22Rv1 (cell line): ENCODE data around the gene PDE6C.

Experiments
- H3K27ac ChIP-seq: fragments of 450-650 bp; 2 replicates; pipeline ENCODE4 v1.5.1; 2017
- CTCF ChIP-seq: fragments of 450-650 bp; IDR thresholded peaks from 2 replicates; pipeline ENCODE4 v1.5.1; 2017; ENCODE audit warnings: mild to moderate bottlenecking
- ZFX ChIP-seq: fragments of 450-650 bp; IDR thresholded peaks from 2 replicates; pipeline ENCODE4 v1.6.1; 2017; ENCODE audit warnings: antibody characterized with exemption, borderline replicate concordance

PDE6C gene

GRCh38 chr10:93573051-93573909 is 39.1 kb upstream of the PDE6C start:
- TF ChIP-seq CTCF (no peak), ZFX (no peak)
- H3K27ac ChIP-seq, result no peak overlapping the region

GRCh38 chr10:93573924-93574323 is 38.4 kb upstream of the PDE6C start:
- H3K27ac ChIP-seq, result no peak overlapping the region
- TF ChIP-seq ZFX (no peak), CTCF (no peak)

- TF ChIP-seq CTCF, result no peak
- TF ChIP-seq ZFX, result no peak
- no peak overlapping the region for H3K27ac ChIP-seq
Observed at GRCh38 chr10:93576888-93577287, 35.4 kb upstream of the PDE6C start.

GRCh38 chr10:93577565-93577964 is 34.8 kb upstream of the PDE6C start:
- H3K27ac ChIP-seq, result no peak overlapping the region

GRCh38 chr10:93579089-93579488 is 33.2 kb upstream of the PDE6C start:
- TF ChIP-seq CTCF, result no peak
- TF ChIP-seq ZFX, result no peak
- no peak overlapping the region for H3K27ac ChIP-seq

More at GRCh38 chr10:93577565-93577964, 34.8 kb upstream of the PDE6C start:
- TF ChIP-seq ZFX (no peak), CTCF (no peak)

- TF ChIP-seq CTCF (no peak), ZFX (no peak)
- H3K27ac ChIP-seq, result no peak overlapping the region
Observed at GRCh38 chr10:93579985-93580711, 32.2 kb upstream of the PDE6C start.

GRCh38 chr10:93580828-93581227 is 31.5 kb upstream of the PDE6C start:
- TF ChIP-seq ZFX (no peak), CTCF (no peak)
- no peak overlapping the region for H3K27ac ChIP-seq
